Kidney glomerular epithelial cell (primary cell): ENCODE data around the gene HRCT1.
"Not testable (repeated sequence)": the region's sequence is repeated elsewhere in the genome, so short reads cannot be mapped to it uniquely, and the experiment has no call there.

ENCODE experiments used
- DNase-seq: peaks from one replicate; lab custom pipeline; 2025; lab: John Stamatoyannopoulos, UW

Gene HRCT1

DNA sequence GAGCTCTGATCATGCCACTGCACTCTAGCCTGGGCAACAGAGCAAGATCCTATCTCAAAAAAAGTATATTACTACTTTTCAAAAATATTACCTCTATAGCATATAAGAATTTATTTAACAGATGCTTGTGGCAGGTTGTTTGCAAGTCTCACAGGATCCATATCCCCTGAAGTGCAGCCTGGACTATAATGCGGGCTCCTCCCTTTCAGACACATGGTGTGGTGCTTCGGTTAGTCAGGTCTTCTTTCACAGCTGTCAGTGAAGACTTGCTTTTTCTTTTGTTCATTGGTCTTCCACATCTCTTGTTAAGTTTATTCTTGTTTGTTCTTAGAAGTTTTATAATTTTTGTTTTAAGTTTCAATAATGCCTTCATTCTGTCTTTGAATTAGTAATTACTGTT, 9.4 kb upstream of the HRCT1 start:
- no peak for DNase-seq

DNA sequence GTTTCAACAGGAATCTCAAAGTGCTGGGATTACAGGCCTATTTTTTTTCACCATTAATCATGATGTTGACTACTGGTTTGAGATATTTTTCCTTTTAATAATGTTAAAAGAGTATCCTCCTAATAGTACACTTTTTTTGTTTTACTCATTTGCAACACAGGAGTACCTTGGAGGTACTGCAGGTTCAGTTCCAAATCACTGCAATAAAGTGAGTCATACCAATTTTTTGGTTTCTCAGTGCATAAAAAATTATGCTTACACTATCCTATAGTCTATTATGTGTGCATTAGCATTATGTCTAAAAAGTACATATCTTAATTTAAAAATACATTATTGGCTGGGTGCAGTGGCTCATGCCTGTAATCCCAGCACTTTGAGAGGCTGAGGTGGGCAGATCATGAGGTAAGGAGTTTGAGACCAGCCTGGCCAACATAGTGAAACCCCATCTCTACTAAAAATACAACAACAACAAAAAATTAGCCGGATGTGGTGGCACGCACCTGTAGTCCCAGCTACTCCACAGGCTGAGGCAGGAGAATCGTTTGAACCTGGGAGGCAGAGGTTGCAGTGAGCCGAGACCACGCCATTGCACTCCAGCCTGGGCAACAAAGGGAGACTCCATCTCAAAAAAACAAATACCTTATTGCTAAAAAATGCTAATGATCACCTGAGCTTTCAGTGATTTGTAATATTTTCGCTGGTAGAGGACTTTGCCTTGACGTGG, 8.5 kb upstream of the HRCT1 start:
- not testable (repeated sequence) for DNase-seq

DNA sequence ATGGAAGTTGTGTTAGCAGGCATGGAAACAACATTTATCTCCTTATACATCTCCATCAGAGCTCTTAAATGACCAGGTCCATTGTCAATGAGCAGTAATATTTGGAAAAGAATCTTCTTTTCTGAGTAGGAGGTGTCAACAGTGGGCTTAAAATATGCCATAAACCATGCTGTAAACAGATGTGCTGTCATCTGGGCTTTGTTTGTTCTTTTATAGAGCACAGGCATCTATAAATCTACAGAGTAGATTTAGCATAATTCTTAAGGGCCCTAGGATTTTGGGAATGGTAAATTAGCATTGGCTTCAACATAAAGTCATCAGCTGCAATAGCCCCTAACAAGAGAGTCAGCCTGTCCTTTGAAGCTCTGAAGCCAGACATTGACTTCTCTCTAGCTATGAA, 7.7 kb upstream of the HRCT1 start:
- DNase-seq, result no peak

DNA sequence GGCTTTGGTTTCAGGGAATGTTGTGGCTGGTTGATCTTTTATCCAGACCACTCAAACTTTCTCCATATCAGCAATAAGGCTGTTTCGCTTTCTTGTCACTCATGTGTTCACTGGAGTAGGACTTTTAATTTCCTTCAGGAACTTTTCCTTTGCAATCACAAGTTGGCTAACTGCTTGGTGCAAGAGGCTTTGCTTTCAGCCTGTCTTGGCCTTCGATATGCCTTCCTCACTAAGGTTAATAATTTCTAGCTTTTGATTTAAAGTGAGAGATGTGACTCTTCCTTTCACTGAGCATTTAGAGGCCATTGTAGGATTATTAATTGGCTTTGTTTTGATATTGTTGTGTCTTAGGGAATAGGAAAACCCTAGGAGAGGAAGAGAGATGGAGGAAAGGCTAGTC, 7.0 kb upstream of the HRCT1 start:
- no peak for DNase-seq

DNA sequence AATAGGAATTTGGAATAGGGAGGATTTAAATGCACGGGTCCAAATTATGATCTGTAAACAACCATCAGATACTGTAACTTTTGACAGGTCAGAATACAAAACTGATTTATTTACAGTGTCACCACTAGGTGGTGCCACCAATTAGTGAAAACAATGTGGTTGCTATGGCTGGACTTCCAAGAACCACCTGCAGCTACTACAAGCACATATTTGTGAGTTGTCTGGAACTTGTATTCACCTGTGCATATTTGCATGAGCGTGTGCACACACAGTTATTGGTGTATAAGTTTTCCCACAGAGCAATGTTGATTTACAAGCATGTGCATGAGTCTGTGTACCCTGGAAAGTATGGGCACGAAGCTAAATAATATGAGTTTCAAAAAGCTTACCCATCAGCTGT, 3.0 kb upstream of the HRCT1 start:
- peak; percentile 33 for DNase-seq

DNA sequence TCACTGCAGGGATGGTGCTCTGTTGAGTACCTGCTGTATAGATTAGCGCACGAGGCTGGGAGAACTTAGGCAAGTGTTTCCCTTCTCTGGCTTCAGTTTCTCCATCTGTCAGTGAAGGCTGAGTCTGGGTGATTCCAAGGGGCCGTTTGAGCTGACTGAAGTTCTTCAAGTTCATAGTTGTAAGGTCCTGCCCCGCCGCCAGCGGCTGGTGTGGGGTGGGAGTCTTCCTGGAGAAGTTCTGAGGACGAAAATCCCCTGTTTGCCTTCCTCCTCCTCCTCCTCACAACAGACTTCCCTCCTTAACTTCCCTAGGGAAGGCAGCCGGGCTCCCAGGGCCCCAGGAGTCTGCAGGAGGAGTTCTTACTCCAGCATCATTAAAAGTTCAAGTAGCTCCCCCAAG, 1.7 kb upstream of the HRCT1 start:
- no peak for DNase-seq

DNA sequence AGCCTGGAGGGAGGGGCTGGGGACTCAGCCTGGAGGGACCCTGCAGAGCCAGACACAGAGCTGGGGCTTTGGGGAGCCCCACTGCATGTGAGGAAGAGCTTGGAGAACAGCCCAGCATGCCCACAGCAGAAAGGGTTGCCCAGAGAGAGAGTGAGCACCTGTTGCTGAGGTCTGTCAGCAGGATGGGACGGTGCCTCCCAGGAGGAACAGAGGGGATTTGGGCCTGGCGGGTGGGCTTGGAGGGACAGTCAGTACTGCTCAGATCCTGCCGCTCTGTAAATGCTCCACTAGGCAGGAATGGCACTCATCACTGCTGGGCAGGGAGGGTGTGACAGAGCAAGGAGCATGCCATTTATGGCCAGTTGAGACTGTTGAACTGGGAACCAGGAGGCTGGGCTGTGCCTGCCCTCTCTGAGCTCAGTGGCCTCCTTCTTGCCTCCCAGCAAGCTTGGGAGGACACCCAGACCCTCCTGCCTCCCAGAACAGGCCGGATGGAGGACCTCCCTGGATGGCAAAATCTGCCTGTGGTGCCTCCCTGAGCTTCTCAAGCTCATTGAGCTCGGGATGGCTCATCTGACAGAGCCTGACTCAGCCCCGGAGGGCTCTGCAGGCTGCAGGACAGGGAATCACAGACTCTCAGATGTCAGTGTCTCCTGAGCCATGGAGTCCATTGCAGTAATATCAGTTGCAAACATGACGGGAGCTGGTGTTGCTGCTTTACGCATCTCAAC, 786 bp upstream of the HRCT1 start:
- DNase-seq, result no peak

DNA sequence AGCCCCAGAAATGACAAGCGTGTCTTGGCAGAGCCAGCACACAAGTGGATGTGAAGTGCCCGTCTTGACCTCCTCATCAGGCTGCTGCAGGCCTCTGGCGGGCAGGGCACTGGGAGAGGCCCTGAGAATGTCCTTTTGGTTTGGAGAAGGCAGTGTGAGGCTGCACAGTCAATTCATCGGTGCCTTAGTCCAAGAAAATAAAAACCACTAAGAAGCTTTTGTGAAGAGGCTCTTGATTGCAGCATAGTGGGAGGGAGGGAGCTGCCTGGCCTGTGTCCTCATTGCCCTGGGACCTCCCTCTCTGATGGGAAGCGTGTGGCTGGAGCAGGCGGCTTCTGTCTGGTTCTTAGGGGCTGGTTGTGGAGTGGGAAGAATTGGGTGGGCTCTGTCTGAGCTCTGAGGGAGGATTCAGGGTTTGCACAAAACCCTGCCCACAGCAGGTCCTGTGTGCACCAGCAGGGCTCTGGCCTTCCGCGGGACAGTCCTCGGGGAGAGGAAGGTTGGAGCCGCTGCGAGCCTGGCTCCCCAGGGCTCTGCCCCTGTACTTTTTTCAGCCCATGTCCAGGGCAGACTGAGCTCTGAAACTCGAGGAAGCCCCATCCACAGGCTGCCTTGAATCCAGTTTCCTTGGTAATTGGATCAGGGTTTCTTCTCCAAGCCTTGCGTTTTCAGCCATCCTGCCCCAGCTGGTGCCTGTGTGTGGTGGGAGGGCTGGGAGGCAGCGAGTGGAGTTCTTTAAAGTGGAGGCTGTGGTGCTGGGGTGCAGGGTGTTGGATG, 1.1 kb downstream of the HRCT1 start:
- DNase-seq, result peak; percentile 40

DNA sequence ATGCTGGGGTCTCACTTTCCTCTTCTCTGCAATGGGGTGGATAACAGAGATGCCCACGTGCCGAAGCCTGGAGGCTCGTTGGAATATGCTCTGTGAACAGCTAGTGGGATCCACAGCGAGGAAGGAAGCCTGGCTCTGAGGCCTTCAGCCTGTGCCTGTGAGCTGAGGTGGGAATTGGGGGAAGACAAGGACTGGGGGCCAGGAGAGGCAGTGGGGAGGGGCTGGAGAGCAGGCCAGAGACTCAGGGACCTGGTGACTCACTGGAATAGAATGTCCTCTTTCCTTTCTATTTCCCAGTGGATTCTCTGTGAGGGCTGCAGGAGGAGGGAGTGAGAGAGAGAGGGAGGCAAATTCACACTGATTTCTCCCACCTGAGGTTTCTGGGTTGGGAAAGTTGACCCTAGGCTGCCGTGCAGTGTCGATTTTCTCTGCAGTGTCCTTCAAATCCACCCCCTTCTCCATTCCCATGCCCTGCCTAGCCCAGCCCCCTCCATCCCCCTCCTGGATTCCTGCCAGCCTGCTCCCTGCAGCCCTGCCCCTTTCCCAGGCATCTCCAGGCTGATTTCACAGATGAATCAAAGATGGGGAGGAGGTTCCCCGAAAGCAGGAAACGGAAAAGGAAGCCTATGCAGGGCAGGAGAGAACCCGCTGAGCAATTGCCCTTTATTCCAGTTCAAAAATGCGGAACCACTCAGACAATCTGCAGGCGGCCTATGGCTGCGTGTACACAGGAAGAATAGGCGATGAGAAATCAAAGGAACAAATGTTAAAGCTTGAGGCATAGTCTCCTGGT, 1.9 kb downstream of the HRCT1 start:
- DNase-seq, result peak; percentile 93

DNA sequence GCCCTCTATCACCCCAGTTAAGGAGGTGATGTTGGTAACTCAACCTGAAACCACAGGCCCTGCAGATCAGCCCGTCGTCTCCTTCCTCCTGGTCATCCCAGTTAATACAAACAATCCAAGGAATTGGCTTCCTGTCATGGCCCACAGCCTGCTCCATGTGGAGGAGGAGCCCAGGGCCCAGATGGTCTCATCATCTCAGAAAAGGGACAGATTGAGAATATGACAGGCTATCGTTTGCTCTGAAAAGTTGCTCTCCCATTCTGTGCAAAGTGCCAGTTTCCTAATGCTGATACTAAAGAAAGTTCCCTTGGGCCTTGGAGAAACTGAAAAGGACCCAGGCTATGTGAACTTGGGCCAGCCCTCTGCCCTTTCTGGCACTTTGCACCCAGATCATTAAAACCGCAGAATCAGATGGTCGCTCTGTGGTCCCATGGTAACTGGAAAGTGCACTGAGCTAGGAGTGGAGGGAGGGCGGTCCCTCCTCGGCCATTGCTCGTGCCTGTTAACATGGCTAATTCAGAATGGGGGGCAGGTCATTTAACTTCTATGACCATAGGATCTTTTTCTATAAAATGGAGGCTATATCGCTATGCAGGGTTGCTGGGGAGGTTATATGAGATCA, 2.6 kb downstream of the HRCT1 start:
- DNase-seq, result no peak

DNA sequence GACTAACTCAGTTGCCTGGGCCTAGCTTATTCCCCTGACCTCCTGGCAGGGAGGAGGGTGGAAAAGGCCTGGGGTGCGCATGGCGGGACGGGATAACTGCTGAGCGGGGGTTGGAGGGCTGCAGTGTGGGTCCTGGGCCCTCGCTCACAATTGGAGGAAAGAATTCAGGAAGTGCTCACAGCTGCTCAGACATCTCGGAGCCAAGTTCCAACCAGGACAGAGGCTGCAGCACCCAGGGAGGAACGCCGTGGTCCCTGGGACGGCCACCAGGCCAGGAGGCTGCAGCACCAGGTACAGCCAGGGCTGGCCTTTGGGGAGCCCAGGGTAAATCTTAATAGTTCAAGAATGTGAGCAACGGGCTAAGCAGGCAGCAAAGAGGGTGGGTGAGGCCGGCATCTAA, 3.3 kb downstream of the HRCT1 start, which contains the start of gene SPAAR:
Gene SPAAR (plus strand): TSS at position 217 of the 400 bp plus-strand sequence. CDS start 974 bp downstream, outside the sequence.
- DNase-seq, result no peak

DNA sequence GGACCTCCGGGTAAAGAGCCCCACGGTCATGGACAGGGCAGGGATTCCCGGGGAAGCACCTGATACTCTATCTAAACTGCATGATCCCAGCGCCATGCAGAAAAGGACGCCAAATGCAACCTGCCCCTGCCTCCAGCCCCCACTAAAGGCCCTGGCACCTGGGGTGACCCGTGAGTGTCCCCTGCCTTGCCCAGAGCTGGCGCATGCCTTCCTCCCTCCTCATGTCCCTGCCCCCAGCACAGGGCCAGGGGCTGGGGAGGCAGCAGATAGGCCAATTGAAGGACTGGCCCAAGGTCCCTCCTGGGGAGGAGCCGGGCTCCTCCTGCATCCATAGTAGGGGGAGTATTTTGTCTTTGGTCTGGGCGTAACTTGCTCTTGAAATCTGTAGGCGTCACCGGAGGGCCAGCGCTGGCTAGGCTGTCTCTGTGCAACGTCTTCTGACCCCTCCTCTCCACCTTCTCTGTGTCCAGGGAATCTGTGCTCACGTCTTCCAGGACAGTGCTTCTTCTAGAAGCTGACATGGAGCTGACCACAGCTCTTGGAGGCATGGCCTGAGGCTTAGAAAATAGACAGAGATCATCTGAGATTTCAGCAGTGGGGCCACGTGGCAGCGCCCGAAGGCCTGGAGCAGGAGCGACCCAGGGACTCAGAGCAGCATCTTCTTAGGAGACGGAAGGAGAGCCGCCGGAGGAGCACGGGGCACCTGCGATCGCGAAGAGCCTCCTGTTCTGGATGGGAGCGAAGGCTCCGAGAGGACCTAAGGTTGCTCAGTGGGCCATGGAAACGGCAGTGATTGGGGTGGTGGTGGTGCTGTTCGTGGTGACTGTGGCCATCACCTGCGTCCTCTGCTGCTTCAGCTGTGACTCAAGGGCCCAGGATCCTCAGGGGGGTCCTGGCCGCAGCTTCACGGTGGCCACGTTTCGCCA, 3.9 kb downstream of the HRCT1 start:
- DNase-seq, result no peak

DNA sequence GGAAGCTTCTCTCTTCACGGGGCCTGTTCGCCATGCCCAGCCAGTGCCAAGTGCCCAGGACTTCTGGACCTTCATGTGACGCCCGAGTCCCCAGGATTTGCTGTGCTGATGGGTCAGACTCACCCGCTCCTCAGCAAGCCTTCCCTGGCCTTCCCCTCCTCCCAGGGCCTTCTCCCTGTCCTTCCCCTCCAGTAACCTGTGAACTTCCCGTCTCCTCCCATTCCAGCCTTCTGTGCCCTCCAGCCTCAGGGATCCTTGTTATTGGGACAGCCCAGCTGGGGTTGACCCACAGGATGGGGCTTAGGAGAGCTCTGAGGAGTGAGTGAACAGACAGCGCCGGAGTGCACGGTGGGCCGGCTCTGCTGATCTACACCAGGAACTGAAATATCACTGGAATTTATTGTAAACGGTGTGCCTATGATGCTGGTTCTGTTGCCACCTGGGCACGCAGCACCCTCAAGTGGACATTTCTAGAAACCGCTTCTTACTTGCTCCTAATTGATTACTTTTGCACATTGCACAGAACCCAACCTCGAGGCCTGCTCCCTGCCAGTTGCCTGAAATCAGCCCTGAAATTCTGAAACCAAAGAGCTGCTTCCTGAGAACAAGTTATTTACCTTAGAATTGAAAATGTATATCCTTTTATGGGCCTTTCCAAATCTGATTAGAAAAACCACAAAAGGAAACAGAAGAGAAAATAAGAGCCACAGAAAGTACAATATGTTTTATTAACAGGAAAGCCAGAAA, 4.8 kb downstream of the HRCT1 start:
- peak; percentile 33 for DNase-seq

DNA sequence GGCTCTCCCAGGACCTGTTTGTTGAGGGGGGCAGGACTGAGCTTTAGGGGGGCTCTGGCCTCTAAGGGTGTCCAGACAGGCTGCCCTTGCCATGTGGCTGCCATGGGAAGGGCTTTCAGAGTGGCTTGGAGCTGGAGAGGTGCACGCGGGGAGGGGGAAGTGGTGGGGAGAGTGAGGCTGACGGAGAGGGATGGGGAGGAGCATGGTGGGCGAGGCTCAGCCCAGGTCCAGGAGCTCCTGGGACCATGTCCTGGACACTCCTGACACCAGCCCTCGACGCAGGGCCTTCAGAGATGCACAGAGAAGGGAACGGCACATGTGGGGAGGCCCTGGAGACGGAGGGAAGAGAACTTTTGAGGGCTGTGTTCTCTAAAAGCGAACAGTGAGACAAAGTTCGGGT, 5.7 kb downstream of the HRCT1 start:
- DNase-seq, result no peak

DNA sequence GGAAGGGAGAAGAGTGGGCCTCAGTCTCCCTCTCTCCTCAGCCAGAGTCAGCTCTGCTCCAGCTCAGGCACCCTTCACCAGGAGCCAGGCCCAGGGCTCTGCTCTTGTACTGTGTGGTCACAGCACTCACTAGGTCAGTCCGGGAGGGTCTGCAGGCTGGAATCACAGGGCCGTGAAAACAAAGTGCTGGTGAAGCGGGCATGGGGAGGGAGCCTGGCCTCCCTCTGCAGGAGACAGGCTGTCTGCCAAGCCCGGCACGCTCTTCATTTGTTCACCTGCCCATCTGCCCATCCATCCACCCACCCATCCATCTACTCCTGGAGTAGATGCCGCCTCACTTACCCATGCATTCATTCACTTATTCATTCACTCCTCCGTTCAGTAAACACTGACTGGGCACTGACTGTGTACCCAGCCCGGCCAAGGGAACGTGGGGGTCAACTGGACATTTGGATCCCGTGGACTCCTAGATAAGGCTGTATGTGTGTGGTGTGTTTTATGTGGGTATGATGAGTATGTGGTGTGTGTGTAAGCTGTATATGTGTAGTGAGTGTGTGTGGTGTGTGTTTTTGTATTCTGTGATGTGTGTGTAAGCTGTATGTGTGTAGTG, 6.9 kb downstream of the HRCT1 start:
- DNase-seq, result no peak

DNA sequence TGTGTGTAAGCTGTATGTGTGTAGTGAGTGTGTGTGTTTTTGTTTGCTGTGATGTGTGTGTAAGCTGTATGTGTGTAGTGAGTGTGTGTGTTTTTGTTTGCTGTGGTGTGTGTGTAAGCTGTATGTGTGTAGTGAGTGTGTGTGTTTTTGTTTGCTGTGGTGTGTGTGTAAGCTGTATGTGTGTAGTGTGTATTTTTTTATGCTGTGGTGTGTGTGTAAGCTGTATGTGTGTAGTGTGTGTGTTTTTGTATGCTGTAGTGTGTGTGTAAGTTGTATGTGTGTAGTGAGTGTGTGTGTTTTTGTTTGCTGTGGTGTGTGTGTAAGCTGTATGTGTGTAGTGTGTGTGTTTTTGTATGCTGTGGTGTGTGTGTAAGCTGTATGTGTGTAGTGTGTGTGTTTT, 7.4 kb downstream of the HRCT1 start:
- DNase-seq, result not testable (repeated sequence)

DNA sequence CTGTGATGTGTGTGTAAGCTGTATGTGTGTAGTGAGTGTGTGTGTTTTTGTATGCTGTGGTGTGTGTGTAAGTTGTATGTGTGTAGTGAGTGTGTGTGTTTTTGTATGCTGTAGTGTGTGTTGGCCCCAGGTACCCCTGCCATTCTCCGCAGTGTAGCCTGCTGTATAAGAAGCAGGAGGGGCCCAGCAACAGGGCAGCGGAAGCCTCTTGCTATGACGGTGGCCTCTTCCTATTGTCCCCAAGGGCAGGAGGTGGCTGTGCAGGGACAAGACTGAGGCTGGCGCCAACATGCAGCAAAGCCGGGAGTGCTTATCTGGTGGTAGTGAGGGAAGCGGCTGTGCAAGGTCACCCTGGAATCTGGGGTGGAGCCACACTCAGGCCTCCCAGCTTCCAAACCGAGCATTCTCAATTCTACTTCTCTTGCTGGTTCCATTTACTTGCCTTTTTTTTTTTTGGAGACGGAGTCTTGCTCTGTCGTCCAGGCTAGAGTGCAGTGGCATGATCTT, 8.4 kb downstream of the HRCT1 start:
- DNase-seq, result no peak

DNA sequence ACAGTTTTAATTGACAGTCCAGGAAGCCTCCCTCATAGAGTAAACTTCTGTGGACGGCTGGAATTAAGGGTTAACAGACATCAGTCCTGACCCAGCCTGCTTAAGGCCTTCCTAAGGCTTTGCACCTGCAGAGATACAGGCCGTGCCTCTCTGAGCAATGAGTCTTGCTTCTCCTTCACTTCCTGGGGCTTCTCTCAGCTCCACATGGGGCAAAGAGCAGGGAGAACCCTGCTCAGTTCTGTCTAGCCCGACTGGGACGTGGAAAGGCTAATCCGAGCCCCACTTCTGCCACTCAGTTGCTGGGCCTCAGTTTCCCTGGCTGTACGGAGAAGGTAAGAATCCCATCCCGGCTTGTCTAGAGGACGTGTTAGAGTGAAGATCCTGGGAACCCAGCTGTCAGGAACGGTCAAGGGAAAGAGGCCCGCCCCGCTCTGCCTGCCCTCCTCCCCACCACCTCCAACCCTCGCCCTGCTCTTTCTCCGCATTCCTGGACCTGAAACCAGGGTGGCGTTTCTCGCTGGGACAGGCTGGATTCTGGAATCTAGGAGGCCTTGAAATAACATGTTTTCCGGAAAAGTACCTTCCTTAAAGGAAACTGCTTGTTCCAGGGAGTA, 9.8 kb downstream of the HRCT1 start:
- DNase-seq, result no peak

DNA sequence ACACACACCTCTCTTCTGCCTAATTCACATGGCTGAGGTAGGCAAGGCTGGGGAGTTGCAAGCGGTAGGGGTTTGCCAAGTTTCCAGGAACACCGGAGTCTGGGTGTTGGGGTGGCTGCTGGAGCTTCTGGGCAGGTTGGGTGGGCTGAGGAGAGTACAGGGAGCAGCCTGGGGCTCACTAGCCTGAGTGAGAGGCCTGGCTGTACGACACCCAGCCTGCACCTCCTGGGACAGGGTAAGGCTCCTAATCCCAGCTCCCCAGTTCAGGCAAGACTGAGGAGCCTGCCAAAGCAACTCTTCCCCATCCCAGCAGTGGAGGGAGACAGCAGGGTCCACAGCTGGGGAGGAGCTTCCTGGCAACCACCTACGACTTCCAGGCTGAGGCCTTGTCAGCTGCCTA, 11.3 kb downstream of the HRCT1 start:
- no peak for DNase-seq
